ENCODE measurements around the gene SH3BGR.

DNA sequence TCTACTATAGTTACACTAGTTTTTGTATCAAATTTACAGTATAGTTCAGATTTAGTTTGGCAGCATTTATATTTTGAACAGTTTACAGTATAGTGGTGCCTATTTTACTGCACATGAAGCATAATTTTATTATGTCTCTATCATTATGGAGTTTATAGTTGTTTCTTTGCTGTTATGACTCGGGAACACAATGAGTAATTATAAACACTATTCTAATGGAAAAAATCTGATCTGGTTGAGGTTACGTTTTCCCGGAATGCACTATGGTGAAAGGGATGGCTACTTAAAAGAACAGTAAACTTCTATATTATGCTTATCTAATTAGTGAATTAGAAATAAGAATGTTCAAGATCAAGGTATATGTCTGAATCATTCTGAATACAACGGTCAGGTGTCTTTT lies 16.8 kb upstream of the SH3BGR start:
- no peak for TF ChIP-seq PPARA (CRISPR knock-in tag; IDR thresholded peaks at IDR 0.05; ENCODE audit: borderline replicate concordance)
- no peak for TF ChIP-seq ZNF8 (CRISPR knock-in tag; IDR thresholded peaks at IDR 0.05)
- TF ChIP-seq, protein P1, sequence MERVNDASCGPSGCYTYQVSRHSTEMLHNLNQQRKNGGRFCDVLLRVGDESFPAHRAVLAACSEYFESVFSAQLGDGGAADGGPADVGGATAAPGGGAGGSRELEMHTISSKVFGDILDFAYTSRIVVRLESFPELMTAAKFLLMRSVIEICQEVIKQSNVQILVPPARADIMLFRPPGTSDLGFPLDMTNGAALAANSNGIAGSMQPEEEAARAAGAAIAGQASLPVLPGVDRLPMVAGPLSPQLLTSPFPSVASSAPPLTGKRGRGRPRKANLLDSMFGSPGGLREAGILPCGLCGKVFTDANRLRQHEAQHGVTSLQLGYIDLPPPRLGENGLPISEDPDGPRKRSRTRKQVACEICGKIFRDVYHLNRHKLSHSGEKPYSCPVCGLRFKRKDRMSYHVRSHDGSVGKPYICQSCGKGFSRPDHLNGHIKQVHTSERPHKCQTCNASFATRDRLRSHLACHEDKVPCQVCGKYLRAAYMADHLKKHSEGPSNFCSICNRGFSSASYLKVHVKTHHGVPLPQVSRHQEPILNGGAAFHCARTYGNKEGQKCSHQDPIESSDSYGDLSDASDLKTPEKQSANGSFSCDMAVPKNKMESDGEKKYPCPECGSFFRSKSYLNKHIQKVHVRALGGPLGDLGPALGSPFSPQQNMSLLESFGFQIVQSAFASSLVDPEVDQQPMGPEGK (CRISPR knock-in tag; IDR thresholded peaks at IDR 0.05; ENCODE audit: borderline replicate concordance): no peak
- no peak for TF ChIP-seq GLIS3 (CRISPR knock-in tag; IDR thresholded peaks at IDR 0.05)
- no peak for TF ChIP-seq ZC3H10 (CRISPR knock-in tag; IDR thresholded peaks at IDR 0.05)
- TF ChIP-seq, protein P2, sequence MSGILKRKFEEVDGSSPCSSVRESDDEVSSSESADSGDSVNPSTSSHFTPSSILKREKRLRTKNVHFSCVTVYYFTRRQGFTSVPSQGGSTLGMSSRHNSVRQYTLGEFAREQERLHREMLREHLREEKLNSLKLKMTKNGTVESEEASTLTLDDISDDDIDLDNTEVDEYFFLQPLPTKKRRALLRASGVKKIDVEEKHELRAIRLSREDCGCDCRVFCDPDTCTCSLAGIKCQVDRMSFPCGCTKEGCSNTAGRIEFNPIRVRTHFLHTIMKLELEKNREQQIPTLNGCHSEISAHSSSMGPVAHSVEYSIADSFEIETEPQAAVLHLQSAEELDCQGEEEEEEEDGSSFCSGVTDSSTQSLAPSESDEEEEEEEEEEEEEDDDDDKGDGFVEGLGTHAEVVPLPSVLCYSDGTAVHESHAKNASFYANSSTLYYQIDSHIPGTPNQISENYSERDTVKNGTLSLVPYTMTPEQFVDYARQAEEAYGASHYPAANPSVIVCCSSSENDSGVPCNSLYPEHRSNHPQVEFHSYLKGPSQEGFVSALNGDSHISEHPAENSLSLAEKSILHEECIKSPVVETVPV (CRISPR knock-in tag; IDR thresholded peaks at IDR 0.05): no peak
- TF ChIP-seq, protein P3, sequence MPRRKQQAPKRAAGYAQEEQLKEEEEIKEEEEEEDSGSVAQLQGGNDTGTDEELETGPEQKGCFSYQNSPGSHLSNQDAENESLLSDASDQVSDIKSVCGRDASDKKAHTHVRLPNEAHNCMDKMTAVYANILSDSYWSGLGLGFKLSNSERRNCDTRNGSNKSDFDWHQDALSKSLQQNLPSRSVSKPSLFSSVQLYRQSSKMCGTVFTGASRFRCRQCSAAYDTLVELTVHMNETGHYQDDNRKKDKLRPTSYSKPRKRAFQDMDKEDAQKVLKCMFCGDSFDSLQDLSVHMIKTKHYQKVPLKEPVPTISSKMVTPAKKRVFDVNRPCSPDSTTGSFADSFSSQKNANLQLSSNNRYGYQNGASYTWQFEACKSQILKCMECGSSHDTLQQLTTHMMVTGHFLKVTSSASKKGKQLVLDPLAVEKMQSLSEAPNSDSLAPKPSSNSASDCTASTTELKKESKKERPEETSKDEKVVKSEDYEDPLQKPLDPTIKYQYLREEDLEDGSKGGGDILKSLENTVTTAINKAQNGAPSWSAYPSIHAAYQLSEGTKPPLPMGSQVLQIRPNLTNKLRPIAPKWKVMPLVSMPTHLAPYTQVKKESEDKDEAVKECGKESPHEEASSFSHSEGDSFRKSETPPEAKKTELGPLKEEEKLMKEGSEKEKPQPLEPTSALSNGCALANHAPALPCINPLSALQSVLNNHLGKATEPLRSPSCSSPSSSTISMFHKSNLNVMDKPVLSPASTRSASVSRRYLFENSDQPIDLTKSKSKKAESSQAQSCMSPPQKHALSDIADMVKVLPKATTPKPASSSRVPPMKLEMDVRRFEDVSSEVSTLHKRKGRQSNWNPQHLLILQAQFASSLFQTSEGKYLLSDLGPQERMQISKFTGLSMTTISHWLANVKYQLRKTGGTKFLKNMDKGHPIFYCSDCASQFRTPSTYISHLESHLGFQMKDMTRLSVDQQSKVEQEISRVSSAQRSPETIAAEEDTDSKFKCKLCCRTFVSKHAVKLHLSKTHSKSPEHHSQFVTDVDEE (CRISPR knock-in tag; IDR thresholded peaks at IDR 0.05): no peak
